Activated naive CD8-positive, alpha-beta T cell treated with anti-CD3 and anti-CD28 coated beads for 36 hours (primary cell): ENCODE measurements around the gene PDK2. TPM values are rescaled to one million over a fixed set of nuclear protein-coding genes. Genes with fewer than 3 reads are reported as not detected.

Experiments used
- DNase-seq: peaks from one replicate; pipeline ENCODE4 v3.0.0; 2021
- H3K27ac Mint-ChIP-seq: one replicate; pipeline ENCODE4 v1.8.0; 2022; ENCODE audit warnings: mild to moderate bottlenecking, moderate library complexity, mixed read lengths
- H3K27me3 Mint-ChIP-seq: one replicate; pipeline ENCODE4 v1.8.0; 2022; ENCODE audit warnings: mild to moderate bottlenecking, mixed read lengths
- H3K36me3 Mint-ChIP-seq: one replicate; pipeline ENCODE4 v1.8.0; 2021; ENCODE audit warnings: mild to moderate bottlenecking, mixed read lengths
- H3K4me1 Mint-ChIP-seq: one replicate; pipeline ENCODE4 v1.8.0; 2021; ENCODE audit warnings: mixed read lengths
- H3K4me3 Mint-ChIP-seq: one replicate; pipeline ENCODE4 v1.8.0; 2022; ENCODE audit warnings: mild to moderate bottlenecking, moderate library complexity, mixed read lengths
- H3K9me3 Mint-ChIP-seq: one replicate; pipeline ENCODE4 v1.8.0; 2022; ENCODE audit warnings: mixed read lengths
- total RNA-seq, 2 experiments: library from RNA; stranded (reverse); gene quantifications; one replicate each; pipeline ENCODE4 v1.2.3, GENCODE V29; 2021

Gene PDK2
- total RNA-seq, 2 experiments from 2014 or later = 9.4 to 12.9 TPM

DNA sequence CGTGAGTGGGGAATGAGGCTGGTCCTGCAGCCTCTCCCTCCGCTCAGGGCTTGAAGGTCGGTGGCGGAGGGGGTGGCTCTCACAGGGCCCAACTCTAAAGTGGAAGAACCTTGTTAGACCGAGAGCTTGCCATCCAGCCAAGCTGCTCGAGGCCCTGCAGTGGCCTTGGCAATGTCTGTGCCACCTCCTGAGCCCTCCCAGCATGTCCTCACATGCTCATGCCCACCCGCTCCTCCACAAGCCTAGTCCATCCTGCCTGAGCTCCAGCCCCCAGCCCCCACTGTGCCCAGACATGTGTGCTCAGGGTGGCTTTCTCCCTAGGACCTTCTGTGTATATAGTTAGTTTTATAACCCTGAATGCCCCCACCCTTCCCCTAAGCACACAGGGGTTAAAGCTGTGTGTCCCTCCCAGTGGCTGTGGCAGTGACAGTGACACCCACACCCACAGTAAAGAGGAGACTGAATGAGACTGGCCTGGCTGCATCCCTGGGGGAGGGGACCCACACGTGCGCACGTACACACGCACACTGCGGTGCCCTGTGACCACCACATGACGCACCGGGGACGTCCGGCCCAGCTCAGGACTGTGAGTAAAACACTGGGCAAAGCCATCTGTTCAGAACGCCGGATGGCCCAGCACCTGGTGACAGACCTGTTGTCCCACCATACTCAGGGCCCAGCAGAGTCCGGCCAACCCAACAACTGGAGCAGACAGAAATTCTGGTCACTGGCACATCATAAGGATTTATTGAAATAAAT, 15.6 kb downstream of the PDK2 start:
- DNase-seq = no peak

GRCh38 chr17:50111673-50112655, 16.8 kb downstream of the PDK2 start:
- H3K4me1 Mint-ChIP-seq = peaks cover 9% of the 10 kb centered on the region
- no peaks in the 10 kb centered on the region for H3K9me3 Mint-ChIP-seq
- no peak overlapping the region for H3K4me3 Mint-ChIP-seq

More for the DNA sequence above, 15.6 kb downstream of the PDK2 start:
- Mint-ChIP-seq H3K27me3 (peaks cover 9% of the 10 kb centered on the region), H3K27ac (no peak overlapping the region), H3K4me1 (peaks cover 5% of the 10 kb centered on the region), H3K9me3 (no peaks in the 10 kb centered on the region), H3K4me3 (no peak overlapping the region), H3K36me3 (no peaks in the 10 kb centered on the region)

DNA sequence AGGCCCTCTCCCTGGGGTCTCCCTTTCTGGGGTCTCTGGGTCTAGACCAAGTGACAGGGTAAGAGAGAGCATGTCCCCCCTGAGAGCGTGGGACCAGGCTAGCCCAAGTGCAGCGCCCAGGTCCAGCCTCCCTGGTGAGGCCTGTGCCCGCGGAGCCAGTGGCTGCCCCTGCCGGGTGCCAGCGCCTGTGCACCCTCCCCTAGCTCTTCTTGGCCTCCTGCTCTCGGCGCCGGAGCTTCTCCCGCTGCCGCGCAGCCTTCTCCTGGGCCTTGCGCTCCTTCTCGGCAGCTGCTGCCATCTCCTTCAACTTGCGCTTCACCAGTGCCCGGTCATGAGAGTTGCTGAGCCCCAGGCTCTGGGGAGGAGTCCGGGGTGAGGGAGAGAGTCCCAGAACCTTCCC, 17.5 kb downstream of the PDK2 start:
- Mint-ChIP-seq H3K9me3 (no peaks in the 10 kb centered on the region), H3K27me3 (peaks cover 24% of the 10 kb centered on the region), H3K4me1 (peaks cover 10% of the 10 kb centered on the region), H3K27ac (no peak overlapping the region), H3K4me3 (no peak overlapping the region), H3K36me3 (no peaks in the 10 kb centered on the region)
- no peak for DNase-seq

More at GRCh38 chr17:50111673-50112655, 16.8 kb downstream of the PDK2 start:
- DNase-seq = no peak
- H3K27ac Mint-ChIP-seq = no peak overlapping the region
- H3K36me3 Mint-ChIP-seq = no peaks in the 10 kb centered on the region
- peaks cover 21% of the 10 kb centered on the region for H3K27me3 Mint-ChIP-seq

- DNase-seq = no peak
- H3K27ac Mint-ChIP-seq = no peak overlapping the region
- H3K27me3 Mint-ChIP-seq = peaks cover 35% of the 10 kb centered on the region
- no peak overlapping the region for H3K4me3 Mint-ChIP-seq
- peaks cover 10% of the 10 kb centered on the region for H3K4me1 Mint-ChIP-seq
- H3K9me3 Mint-ChIP-seq = no peaks in the 10 kb centered on the region
- H3K36me3 Mint-ChIP-seq = no peaks in the 10 kb centered on the region
Observed at GRCh38 chr17:50113624-50114320, 18.6 kb downstream of the PDK2 start.

DNA sequence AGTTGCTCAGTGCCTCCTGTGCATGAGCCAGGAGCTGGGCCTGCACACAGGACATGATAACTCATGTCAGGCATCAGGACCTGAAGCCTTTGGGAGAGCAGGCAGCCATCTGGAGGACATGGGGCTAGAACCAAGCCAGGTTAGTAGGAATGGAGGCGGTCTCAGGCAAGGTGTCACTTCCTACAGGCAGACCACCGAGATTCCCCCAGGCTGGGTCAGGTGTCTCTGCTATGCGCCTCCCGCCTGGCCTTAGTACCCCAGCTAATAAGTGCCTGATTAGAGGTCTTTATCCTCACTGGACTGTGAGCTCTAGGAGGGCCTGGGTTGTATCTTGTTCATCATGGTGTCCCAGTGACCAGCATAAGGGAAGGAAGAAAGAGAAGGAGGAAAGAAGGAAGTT, 19.2 kb downstream of the PDK2 start:
- Mint-ChIP-seq H3K4me1 (peaks cover 10% of the 10 kb centered on the region), H3K36me3 (no peaks in the 10 kb centered on the region), H3K4me3 (no peak overlapping the region), H3K9me3 (no peaks in the 10 kb centered on the region), H3K27me3 (peaks cover 38% of the 10 kb centered on the region), H3K27ac (no peak overlapping the region)
- DNase-seq = no peak

GRCh38 chr17:50114849-50115357, 19.8 kb downstream of the PDK2 start:
- H3K9me3 Mint-ChIP-seq = no peaks in the 10 kb centered on the region
- H3K4me1 Mint-ChIP-seq = peaks cover 10% of the 10 kb centered on the region
- H3K27ac Mint-ChIP-seq = no peak overlapping the region
- peak; percentile 38 for DNase-seq
- peaks cover 42% of the 10 kb centered on the region for H3K27me3 Mint-ChIP-seq
- H3K36me3 Mint-ChIP-seq = no peaks in the 10 kb centered on the region
- H3K4me3 Mint-ChIP-seq = no peak overlapping the region

- Mint-ChIP-seq H3K4me3 (no peak overlapping the region), H3K9me3 (no peaks in the 10 kb centered on the region), H3K27me3 (peaks cover 50% of the 10 kb centered on the region), H3K36me3 (no peaks in the 10 kb centered on the region), H3K27ac (no peak overlapping the region), H3K4me1 (peaks cover 10% of the 10 kb centered on the region)
- no peak for DNase-seq
Observed at GRCh38 chr17:50115756-50116155, 20.6 kb downstream of the PDK2 start.

- H3K27me3 Mint-ChIP-seq = peaks cover 54% of the 10 kb centered on the region
Observed at GRCh38 chr17:50117202-50118051, 22.3 kb downstream of the PDK2 start.

GRCh38 chr17:50118076-50118827, 23.1 kb downstream of the PDK2 start:
- no peak overlapping the region for H3K27ac Mint-ChIP-seq
- H3K4me1 Mint-ChIP-seq = peaks cover 10% of the 10 kb centered on the region
- H3K36me3 Mint-ChIP-seq = no peaks in the 10 kb centered on the region
- H3K4me3 Mint-ChIP-seq = no peak overlapping the region
- no peaks in the 10 kb centered on the region for H3K9me3 Mint-ChIP-seq
- H3K27me3 Mint-ChIP-seq = peaks cover 57% of the 10 kb centered on the region
- no peak for DNase-seq

More at GRCh38 chr17:50117202-50118051, 22.3 kb downstream of the PDK2 start:
- peak overlapping the region; percentile 44 for H3K4me3 Mint-ChIP-seq
- no peaks in the 10 kb centered on the region for H3K36me3 Mint-ChIP-seq
- H3K27ac Mint-ChIP-seq = no peak overlapping the region
- H3K4me1 Mint-ChIP-seq = peaks cover 10% of the 10 kb centered on the region
- DNase-seq = peak; percentile 81
- H3K9me3 Mint-ChIP-seq = no peaks in the 10 kb centered on the region

GRCh38 chr17:50118828-50119218, 23.7 kb downstream of the PDK2 start:
- Mint-ChIP-seq H3K27ac (no peak overlapping the region), H3K9me3 (no peaks in the 10 kb centered on the region), H3K36me3 (no peaks in the 10 kb centered on the region), H3K4me3 (no peak overlapping the region), H3K27me3 (peaks cover 57% of the 10 kb centered on the region), H3K4me1 (peaks cover 10% of the 10 kb centered on the region)
- no peak for DNase-seq

- Mint-ChIP-seq H3K27me3 (peaks cover 49% of the 10 kb centered on the region), H3K9me3 (no peaks in the 10 kb centered on the region), H3K4me3 (no peak overlapping the region), H3K4me1 (peaks cover 5% of the 10 kb centered on the region), H3K36me3 (no peaks in the 10 kb centered on the region), H3K27ac (no peak overlapping the region)
- no peak for DNase-seq
Observed at GRCh38 chr17:50120475-50121253, 25.5 kb downstream of the PDK2 start.

DNA sequence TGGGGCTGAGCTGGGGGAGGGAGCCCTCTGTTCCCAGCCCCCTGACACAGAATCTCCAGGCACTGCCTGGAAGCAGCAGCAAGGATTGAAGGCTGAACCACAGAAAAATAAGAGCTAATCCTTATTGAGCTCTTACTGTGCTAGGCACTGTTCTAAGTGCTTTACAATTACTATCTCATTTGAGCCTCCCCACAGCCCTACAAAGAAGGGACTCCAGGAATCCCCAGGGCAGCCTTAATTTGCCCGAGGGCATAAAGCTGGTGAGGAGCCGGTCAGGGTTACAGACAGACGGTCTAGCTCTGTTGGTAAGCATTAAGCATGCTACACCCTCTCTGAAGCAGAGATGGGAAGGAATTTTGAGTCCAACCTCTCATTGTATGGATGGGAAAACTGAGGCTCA, 27.8 kb downstream of the PDK2 start:
- Mint-ChIP-seq H3K36me3 (no peaks in the 10 kb centered on the region), H3K27ac (no peak overlapping the region), H3K9me3 (no peaks in the 10 kb centered on the region), H3K4me1 (peaks cover 2% of the 10 kb centered on the region), H3K4me3 (no peak overlapping the region), H3K27me3 (peaks cover 36% of the 10 kb centered on the region)
- DNase-seq = no peak
